Esophagus muscularis mucosa (tissue), 4 donors: Measurements from ENCODE around the gene DHTKD1. TPM values are rescaled to one million over a fixed set of nuclear protein-coding genes. Genes with fewer than 3 reads are reported as not detected.

Source experiments
- DNase-seq: peaks from one replicate; pipeline ENCODE4 v3.0.0-alpha.2; 2017; ENCODE audit errors: extremely low spot score
- H3K27ac ChIP-seq, 4 donors: fragments of 200-600 bp; sonication (generic); replicated peaks in 1 of 4; 1 replicate in 3 of 4; 2 replicates in 1 of 4; pipeline ENCODE4 v1.5.1; 2016 to 2019; ENCODE audit warnings: mild to moderate bottlenecking in 1 of 4
- H3K27me3 ChIP-seq, 4 donors: fragments of 200-600 bp; sonication (generic); one replicate each; pipeline versions ENCODE4 v1.5.1 to v1.6.0; 2016 to 2019
- H3K36me3 ChIP-seq, 4 donors: fragments of 200-600 bp; sonication (generic); one replicate each; pipeline ENCODE4 v1.5.1; 2016 to 2019
- H3K4me1 ChIP-seq, 4 donors: fragments of 200-600 bp; sonication (generic); one replicate each; pipeline ENCODE4 v1.5.1; 2016 to 2019
- H3K4me3 ChIP-seq, 4 donors: fragments of 200-600 bp; sonication (generic); 1 replicate in 2 of 4; 2 replicates in 2 of 4; pipeline ENCODE4 v1.5.1; 2016 to 2019; ENCODE audit warnings: mild to moderate bottlenecking in 4 of 4, moderate library complexity in 1 of 4
- H3K9me3 ChIP-seq, 4 donors: fragments of 200-600 bp; sonication (generic); 1 replicate in 3 of 4; 2 replicates in 1 of 4; pipeline ENCODE4 v1.5.1; 2016 to 2019
- CTCF ChIP-seq, 3 experiments: fragments of 200-600 bp in 2 of 3; fragments of 450-650 bp in 1 of 3; sonication (generic) in 2 of 3; IDR thresholded peaks; one replicate each; pipeline ENCODE4 v1.5.1; 2017 to 2019; ENCODE audit warnings: antibody characterized with exemption in 3 of 3, mild to moderate bottlenecking in 2 of 3, moderate library complexity in 1 of 3
- EP300 ChIP-seq: sonication (generic); formaldehyde crosslinking; IDR thresholded peaks from one replicate; pipeline ENCODE4 v1.6.1; 2017; ENCODE audit warnings: antibody characterized with exemption
- POLR2A ChIP-seq: fragments of 450-650 bp; IDR thresholded peaks from one replicate; pipeline ENCODE4 v1.6.1; 2017; ENCODE audit warnings: antibody characterized with exemption, moderate library complexity, mild to moderate bottlenecking, low read depth
- POLR2AphosphoS5 ChIP-seq, 2 donors: sonication (generic); formaldehyde crosslinking; IDR thresholded peaks; one replicate each; pipeline ENCODE4 v1.6.1; 2017; ENCODE audit warnings: antibody characterized with exemption in 2 of 2
- WGBS: methylation state at CpG from one replicate; pipeline ENCODE4 v1.1.5; 2018; 5-methylcytosine and 5-hydroxymethylcytosine counted together
- intact Hi-C: fragments of 100-400 bp; cut with DNase I; formaldehyde crosslinking; loops from one replicate; pipeline ENCODE4 v1.15.1; 2023
- total RNA-seq, 4 donors: library from RNA; depleted of rRNA; stranded (reverse); fragments of >200 nt; gene quantifications; one replicate each; pipeline versions ENCODE4 v1.1.0 to v1.2.1, GENCODE V29; 2016

The DHTKD1 gene
- total RNA-seq, 4 donors from 2014 or later = 19.2 to 44.4 (median 24.2) TPM

GRCh38 chr10:12103802-12104201 is 35.0 kb downstream of the DHTKD1 start:
- H3K36me3 ChIP-seq = peaks cover 63 to 97% (median 88%) of the 10 kb centered on the region in 4 donors
- H3K9me3 ChIP-seq = no peaks in the 10 kb centered on the region
- H3K27ac ChIP-seq = no peak overlapping the region
- intact Hi-C loops = no loop called here
- 83% methylated on average over 4 of the region's 4 CpGs for WGBS
- no peaks in the 10 kb centered on the region for H3K4me1 ChIP-seq
- H3K27me3 ChIP-seq = no peaks in the 10 kb centered on the region
- DNase-seq = no peak
- TF ChIP-seq EP300 (no peak), POLR2A (no peak), POLR2AphosphoS5 (IDR thresholded peaks at IDR 0.05) (no peak), CTCF (IDR thresholded peaks at IDR 0.05) (no peak)
- H3K4me3 ChIP-seq = no peak overlapping the region

GRCh38 chr10:12107781-12108180 is 39.0 kb downstream of the DHTKD1 start:
- Histone ChIP-seq H3K4me3 (no peak overlapping the region), H3K36me3 (peaks cover 53 to 99% (median 91%) of the 10 kb centered on the region in 4 donors), H3K27ac (no peak overlapping the region), H3K4me1 (no peaks in the 10 kb centered on the region), H3K27me3 (no peaks in the 10 kb centered on the region), H3K9me3 (no peaks in the 10 kb centered on the region)
- intact Hi-C loops = no loop called here
- 81% methylated on average over 14 of the region's 14 CpGs for WGBS
- TF ChIP-seq CTCF (IDR thresholded peaks at IDR 0.05) (no peak), POLR2A (no peak), EP300 (no peak), POLR2AphosphoS5 (IDR thresholded peaks at IDR 0.05) (no peak)
- DNase-seq = no peak

- Histone ChIP-seq H3K9me3 (no peaks in the 10 kb centered on the region), H3K27ac (no peak overlapping the region), H3K4me3 (no peak overlapping the region), H3K4me1 (no peaks in the 10 kb centered on the region), H3K36me3 (peaks cover 49 to 99% (median 90%) of the 10 kb centered on the region in 4 donors), H3K27me3 (no peaks in the 10 kb centered on the region)
- DNase-seq = no peak
- WGBS = 94% methylated on average over 5 of the region's 5 CpGs
- TF ChIP-seq CTCF (IDR thresholded peaks at IDR 0.05) = no peak
- no peak for TF ChIP-seq POLR2A
- intact Hi-C loops = no loop called here
Observed at GRCh38 chr10:12109286-12109685, 40.5 kb downstream of the DHTKD1 start.

- Histone ChIP-seq H3K27ac (no peak overlapping the region), H3K4me1 (no peaks in the 10 kb centered on the region), H3K27me3 (no peaks in the 10 kb centered on the region), H3K9me3 (no peaks in the 10 kb centered on the region), H3K36me3 (peaks cover 27 to 98% (median 82%) of the 10 kb centered on the region in 4 donors), H3K4me3 (no peak overlapping the region)
- no peak for DNase-seq
- TF ChIP-seq EP300 (no peak), CTCF (IDR thresholded peaks at IDR 0.05) (no peak), POLR2AphosphoS5 (IDR thresholded peaks at IDR 0.05) (no peak), POLR2A (no peak)
- intact Hi-C loops = no loop called here
Observed at GRCh38 chr10:12111528-12111927, 42.8 kb downstream of the DHTKD1 start.

- no peak overlapping the region for H3K4me3 ChIP-seq
- WGBS = 98% methylated on average over 2 of the region's 2 CpGs
- H3K27me3 ChIP-seq = no peaks in the 10 kb centered on the region
- DNase-seq = no peak
- H3K4me1 ChIP-seq = no peaks in the 10 kb centered on the region
- peaks cover 28 to 98% (median 76%) of the 10 kb centered on the region in 4 donors for H3K36me3 ChIP-seq
- intact Hi-C loops = no loop called here
- H3K9me3 ChIP-seq = no peaks in the 10 kb centered on the region
- no peak overlapping the region for H3K27ac ChIP-seq
- TF ChIP-seq POLR2A = no peak
- TF ChIP-seq POLR2AphosphoS5 (IDR thresholded peaks at IDR 0.05) = no peak
- TF ChIP-seq CTCF (IDR thresholded peaks at IDR 0.05) = no peak
- no peak for TF ChIP-seq EP300
Observed at GRCh38 chr10:12113627-12114026, 44.9 kb downstream of the DHTKD1 start.
